WTC11 (cell line): ENCODE measurements around the gene PDXK. TPM values are rescaled to one million over a fixed set of nuclear protein-coding genes. Genes with fewer than 3 reads are reported as not detected.

Source experiments
- CREB1 ChIP-seq: sonication (generic); formaldehyde crosslinking; IDR thresholded peaks from 2 replicates; pipeline ENCODE4 v1.8.0; 2023; ENCODE audit warnings: mild to moderate bottlenecking, missing genetic modification reagents
- GABPB1 ChIP-seq: sonication (generic); formaldehyde crosslinking; IDR thresholded peaks from 2 replicates; pipeline ENCODE4 v1.8.1; 2023; ENCODE audit warnings: mild to moderate bottlenecking, missing genetic modification reagents
- SP1 ChIP-seq: sonication (generic); formaldehyde crosslinking; conservative IDR thresholded peaks from 2 replicates; pipeline ENCODE4 v1.8.1; 2022; ENCODE audit warnings: missing genetic modification reagents
- TP53 ChIP-seq: sonication (generic); formaldehyde crosslinking; IDR thresholded peaks from 2 replicates; pipeline ENCODE4 v1.8.1; 2023; ENCODE audit warnings: mild to moderate bottlenecking, missing genetic modification reagents
- ZNF219 ChIP-seq: sonication (generic); formaldehyde crosslinking; IDR thresholded peaks from 2 replicates; pipeline ENCODE4 v1.8.0; 2023; ENCODE audit warnings: missing genetic modification reagents, mild to moderate bottlenecking, borderline replicate concordance
- ZNF232 ChIP-seq: sonication (generic); formaldehyde crosslinking; IDR thresholded peaks from 2 replicates; pipeline ENCODE4 v1.8.0; 2022; ENCODE audit warnings: mild to moderate bottlenecking, missing genetic modification reagents
- ZNF317 ChIP-seq: sonication (generic); formaldehyde crosslinking; IDR thresholded peaks from 2 replicates; pipeline ENCODE4 v1.8.1; 2023; ENCODE audit warnings: low read depth, mild to moderate bottlenecking, moderate library complexity, missing genetic modification reagents, borderline replicate concordance
- ZNF423 ChIP-seq: fragments of 250-450 bp; sonication (Bioruptor Pico); IDR thresholded peaks from 2 replicates; pipeline ENCODE4 v2.1.2; 2022; ENCODE audit warnings: mild to moderate bottlenecking, moderate library complexity
- total RNA-seq: library from RNA; stranded (reverse); gene quantifications from 3 replicates; pipeline ENCODE4 v1.2.3, GENCODE V29; 2021
- TF ChIP-seq, protein P1 (sequence below): sonication (generic); formaldehyde crosslinking; IDR thresholded peaks from 2 replicates; pipeline ENCODE4 v1.8.0; 2023; ENCODE audit warnings: missing genetic modification reagents
- TF ChIP-seq, protein P2 (sequence below): sonication (generic); formaldehyde crosslinking; IDR thresholded peaks from 2 replicates; pipeline ENCODE4 v1.8.0; 2022; ENCODE audit warnings: mild to moderate bottlenecking, missing genetic modification reagents
- TF ChIP-seq, protein P3 (sequence below): sonication (generic); formaldehyde crosslinking; IDR thresholded peaks from 2 replicates; pipeline ENCODE4 v1.8.0; 2023; ENCODE audit warnings: missing genetic modification reagents, mild to moderate bottlenecking, borderline replicate concordance
- TF ChIP-seq, protein P4 (sequence below): fragments of 250-450 bp; sonication (Bioruptor Pico); IDR thresholded peaks from 2 replicates; pipeline ENCODE4 v1.9.0; 2021; ENCODE audit warnings: mild to moderate bottlenecking
- TF ChIP-seq, protein P5 (sequence below): sonication (generic); formaldehyde crosslinking; IDR thresholded peaks from 2 replicates; pipeline ENCODE4 v1.8.1; 2022; ENCODE audit warnings: mild to moderate bottlenecking, missing genetic modification reagents, moderate library complexity, borderline replicate concordance
- TF ChIP-seq, protein P6 (sequence below): fragments of 250-450 bp; sonication (Bioruptor Pico); IDR thresholded peaks from 2 replicates; pipeline ENCODE4 v2.1.2; 2022; ENCODE audit warnings: mild to moderate bottlenecking, moderate library complexity

The PDXK gene
- total RNA-seq, 1 experiment from 2014 or later: 120 TPM

DNA sequence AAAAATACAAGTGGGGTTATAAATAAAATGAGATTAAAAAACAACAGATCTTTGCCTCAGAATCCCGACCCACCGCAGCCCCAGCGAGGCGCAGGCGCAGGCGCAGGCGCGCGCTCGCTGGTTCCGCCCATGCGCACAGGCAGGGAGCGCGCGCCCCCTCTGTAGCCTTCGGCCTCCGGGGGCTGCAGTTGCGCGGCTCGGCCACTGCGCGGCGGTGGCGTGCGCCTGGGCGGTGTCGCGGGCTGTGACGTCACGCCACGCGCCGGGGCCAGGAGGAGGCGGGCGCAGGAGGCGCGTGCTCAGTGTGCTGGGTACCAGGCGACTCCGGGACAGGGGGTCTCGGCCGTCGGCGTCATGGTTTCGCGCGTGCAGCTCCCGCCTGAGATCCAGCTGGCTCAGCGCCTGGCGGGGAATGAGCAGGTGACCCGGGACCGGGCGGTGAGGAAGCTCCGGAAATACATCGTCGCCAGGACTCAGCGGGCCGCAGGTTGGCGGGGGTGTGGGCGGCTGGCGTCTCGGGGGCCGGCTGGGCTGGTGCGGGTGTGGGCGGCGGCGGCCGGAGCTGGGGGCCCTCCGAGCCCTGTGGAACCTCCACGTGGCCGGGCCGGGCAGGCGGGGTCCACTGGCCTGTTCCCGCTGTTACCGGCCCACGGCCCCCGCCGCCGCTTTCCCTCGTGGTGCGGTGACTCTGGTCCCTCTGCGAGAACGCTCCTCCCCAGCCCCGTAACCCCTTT, 70.5 kb downstream of the PDXK start, which contains the start of gene RRP1 (continued):
- TF ChIP-seq, protein P1, sequence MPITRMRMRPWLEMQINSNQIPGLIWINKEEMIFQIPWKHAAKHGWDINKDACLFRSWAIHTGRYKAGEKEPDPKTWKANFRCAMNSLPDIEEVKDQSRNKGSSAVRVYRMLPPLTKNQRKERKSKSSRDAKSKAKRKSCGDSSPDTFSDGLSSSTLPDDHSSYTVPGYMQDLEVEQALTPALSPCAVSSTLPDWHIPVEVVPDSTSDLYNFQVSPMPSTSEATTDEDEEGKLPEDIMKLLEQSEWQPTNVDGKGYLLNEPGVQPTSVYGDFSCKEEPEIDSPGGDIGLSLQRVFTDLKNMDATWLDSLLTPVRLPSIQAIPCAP: no peak; the same call in 1 of the 2 replicates
- TF ChIP-seq, protein P2, sequence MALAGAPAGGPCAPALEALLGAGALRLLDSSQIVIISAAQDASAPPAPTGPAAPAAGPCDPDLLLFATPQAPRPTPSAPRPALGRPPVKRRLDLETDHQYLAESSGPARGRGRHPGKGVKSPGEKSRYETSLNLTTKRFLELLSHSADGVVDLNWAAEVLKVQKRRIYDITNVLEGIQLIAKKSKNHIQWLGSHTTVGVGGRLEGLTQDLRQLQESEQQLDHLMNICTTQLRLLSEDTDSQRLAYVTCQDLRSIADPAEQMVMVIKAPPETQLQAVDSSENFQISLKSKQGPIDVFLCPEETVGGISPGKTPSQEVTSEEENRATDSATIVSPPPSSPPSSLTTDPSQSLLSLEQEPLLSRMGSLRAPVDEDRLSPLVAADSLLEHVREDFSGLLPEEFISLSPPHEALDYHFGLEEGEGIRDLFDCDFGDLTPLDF (CRISPR knock-in tag): 0 out of 2 replicates have a peak, but pooled peaks have one; percentile 40
- TF ChIP-seq, protein P3, sequence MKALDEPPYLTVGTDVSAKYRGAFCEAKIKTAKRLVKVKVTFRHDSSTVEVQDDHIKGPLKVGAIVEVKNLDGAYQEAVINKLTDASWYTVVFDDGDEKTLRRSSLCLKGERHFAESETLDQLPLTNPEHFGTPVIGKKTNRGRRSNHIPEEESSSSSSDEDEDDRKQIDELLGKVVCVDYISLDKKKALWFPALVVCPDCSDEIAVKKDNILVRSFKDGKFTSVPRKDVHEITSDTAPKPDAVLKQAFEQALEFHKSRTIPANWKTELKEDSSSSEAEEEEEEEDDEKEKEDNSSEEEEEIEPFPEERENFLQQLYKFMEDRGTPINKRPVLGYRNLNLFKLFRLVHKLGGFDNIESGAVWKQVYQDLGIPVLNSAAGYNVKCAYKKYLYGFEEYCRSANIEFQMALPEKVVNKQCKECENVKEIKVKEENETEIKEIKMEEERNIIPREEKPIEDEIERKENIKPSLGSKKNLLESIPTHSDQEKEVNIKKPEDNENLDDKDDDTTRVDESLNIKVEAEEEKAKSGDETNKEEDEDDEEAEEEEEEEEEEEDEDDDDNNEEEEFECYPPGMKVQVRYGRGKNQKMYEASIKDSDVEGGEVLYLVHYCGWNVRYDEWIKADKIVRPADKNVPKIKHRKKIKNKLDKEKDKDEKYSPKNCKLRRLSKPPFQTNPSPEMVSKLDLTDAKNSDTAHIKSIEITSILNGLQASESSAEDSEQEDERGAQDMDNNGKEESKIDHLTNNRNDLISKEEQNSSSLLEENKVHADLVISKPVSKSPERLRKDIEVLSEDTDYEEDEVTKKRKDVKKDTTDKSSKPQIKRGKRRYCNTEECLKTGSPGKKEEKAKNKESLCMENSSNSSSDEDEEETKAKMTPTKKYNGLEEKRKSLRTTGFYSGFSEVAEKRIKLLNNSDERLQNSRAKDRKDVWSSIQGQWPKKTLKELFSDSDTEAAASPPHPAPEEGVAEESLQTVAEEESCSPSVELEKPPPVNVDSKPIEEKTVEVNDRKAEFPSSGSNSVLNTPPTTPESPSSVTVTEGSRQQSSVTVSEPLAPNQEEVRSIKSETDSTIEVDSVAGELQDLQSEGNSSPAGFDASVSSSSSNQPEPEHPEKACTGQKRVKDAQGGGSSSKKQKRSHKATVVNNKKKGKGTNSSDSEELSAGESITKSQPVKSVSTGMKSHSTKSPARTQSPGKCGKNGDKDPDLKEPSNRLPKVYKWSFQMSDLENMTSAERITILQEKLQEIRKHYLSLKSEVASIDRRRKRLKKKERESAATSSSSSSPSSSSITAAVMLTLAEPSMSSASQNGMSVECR: peak; percentile 91
- peak; percentile 61; the same call in 1 of the 2 replicates for TF ChIP-seq ZNF317 (CRISPR knock-in tag)
- no peak for TF ChIP-seq TP53 (CRISPR knock-in tag)
- no peak for TF ChIP-seq ZNF232 (CRISPR knock-in tag)
- peak; percentile 52; the same call in 1 of the 2 replicates for TF ChIP-seq GABPB1
- TF ChIP-seq ZNF219: peak; percentile 23; the same call in 1 of the 2 replicates
- TF ChIP-seq, protein P4, sequence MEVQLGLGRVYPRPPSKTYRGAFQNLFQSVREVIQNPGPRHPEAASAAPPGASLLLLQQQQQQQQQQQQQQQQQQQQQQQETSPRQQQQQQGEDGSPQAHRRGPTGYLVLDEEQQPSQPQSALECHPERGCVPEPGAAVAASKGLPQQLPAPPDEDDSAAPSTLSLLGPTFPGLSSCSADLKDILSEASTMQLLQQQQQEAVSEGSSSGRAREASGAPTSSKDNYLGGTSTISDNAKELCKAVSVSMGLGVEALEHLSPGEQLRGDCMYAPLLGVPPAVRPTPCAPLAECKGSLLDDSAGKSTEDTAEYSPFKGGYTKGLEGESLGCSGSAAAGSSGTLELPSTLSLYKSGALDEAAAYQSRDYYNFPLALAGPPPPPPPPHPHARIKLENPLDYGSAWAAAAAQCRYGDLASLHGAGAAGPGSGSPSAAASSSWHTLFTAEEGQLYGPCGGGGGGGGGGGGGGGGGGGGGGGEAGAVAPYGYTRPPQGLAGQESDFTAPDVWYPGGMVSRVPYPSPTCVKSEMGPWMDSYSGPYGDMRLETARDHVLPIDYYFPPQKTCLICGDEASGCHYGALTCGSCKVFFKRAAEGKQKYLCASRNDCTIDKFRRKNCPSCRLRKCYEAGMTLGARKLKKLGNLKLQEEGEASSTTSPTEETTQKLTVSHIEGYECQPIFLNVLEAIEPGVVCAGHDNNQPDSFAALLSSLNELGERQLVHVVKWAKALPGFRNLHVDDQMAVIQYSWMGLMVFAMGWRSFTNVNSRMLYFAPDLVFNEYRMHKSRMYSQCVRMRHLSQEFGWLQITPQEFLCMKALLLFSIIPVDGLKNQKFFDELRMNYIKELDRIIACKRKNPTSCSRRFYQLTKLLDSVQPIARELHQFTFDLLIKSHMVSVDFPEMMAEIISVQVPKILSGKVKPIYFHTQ (CRISPR knock-in tag): no peak
- TF ChIP-seq, protein P5, sequence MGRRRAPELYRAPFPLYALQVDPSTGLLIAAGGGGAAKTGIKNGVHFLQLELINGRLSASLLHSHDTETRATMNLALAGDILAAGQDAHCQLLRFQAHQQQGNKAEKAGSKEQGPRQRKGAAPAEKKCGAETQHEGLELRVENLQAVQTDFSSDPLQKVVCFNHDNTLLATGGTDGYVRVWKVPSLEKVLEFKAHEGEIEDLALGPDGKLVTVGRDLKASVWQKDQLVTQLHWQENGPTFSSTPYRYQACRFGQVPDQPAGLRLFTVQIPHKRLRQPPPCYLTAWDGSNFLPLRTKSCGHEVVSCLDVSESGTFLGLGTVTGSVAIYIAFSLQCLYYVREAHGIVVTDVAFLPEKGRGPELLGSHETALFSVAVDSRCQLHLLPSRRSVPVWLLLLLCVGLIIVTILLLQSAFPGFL: no peak
- TF ChIP-seq ZNF423: no peak
- TF ChIP-seq SP1: peak; percentile 99
- TF ChIP-seq, protein P6, sequence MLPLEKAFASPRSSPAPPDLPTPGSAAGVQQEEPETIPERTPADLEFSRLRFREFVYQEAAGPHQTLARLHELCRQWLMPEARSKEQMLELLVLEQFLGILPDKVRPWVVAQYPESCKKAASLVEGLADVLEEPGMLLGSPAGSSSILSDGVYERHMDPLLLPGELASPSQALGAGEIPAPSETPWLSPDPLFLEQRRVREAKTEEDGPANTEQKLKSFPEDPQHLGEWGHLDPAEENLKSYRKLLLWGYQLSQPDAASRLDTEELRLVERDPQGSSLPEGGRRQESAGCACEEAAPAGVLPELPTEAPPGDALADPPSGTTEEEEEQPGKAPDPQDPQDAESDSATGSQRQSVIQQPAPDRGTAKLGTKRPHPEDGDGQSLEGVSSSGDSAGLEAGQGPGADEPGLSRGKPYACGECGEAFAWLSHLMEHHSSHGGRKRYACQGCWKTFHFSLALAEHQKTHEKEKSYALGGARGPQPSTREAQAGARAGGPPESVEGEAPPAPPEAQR (CRISPR knock-in tag): no peak
- TF ChIP-seq CREB1 (CRISPR knock-in tag): peak; percentile 86
